HepG2 (cell line): Measurements from ENCODE around the gene NABP2. TPM values are rescaled to one million over a fixed set of nuclear protein-coding genes. Genes with fewer than 3 reads are reported as not detected.

Experiments used
- ATAC-seq: fragments of 200-7000 bp; cut with Tn5 transposase; 3 replicates; pipeline ENCODE4 v1.9.1; 2020; ENCODE audit warnings: mild to moderate bottlenecking, moderate library complexity
- BruUV-seq: library from RNA; stranded (reverse); fragments of 400-500 nt; replicated peaks from 2 replicates; lab custom pipeline; 2021; lab: Mats Ljungman, UMichigan
- CTCF ChIA-PET: fragments of 300-600 bp; formaldehyde crosslinking; extraction: SDS; loops from one replicate; lab custom pipeline; 2021; ENCODE audit warnings: low total read pairs, inconsistent platforms, low intra/inter-chr PET ratio; lab: Yijun Ruan, JAX
- POLR2A ChIA-PET: fragments of 350-600 bp; sonication (Branson Sonifier 250); formaldehyde crosslinking; loops from one replicate; lab custom pipeline; 2020; ENCODE audit warnings: antibody characterized with exemption, inconsistent platforms; lab: Yijun Ruan, JAX
- DNase-seq: peaks from one replicate; pipeline ENCODE4 v3.0.0-alpha.2; 2015; ENCODE audit warnings: low spot score
- FAIRE-seq: peaks from 3 replicates; lab custom pipeline; 2011; peaks lifted over from hg19 to GRCh38; lab: Jason Lieb, UNC
- H2AFZ ChIP-seq: one replicate; pipeline ENCODE4 v1.6.1; 2011; ENCODE audit warnings: low read length, inconsistent platforms
- H3K27ac ChIP-seq: fragments of 300-600 bp; 3 replicates; pipeline ENCODE4 v1.8.0; 2011; ENCODE audit warnings: mixed run types, mild to moderate bottlenecking, mixed read lengths, low read length, inconsistent platforms; ENCODE audit not compliant: insufficient read depth; ENCODE audit errors: extremely low read length
- H3K27me3 ChIP-seq, 2 experiments: fragments of 200-600 bp in 1 of 2; 2 replicates in 1 of 2; 3 replicates in 1 of 2; pipeline versions ENCODE4 v1.6.0 to v1.8.0; 2011; ENCODE audit warnings: low read length in 2 of 2, mild to moderate bottlenecking in 2 of 2, moderate library complexity in 2 of 2, inconsistent platforms in 1 of 2; ENCODE audit not compliant: insufficient read depth in 2 of 2, control insufficient read depth in 1 of 2
- H3K36me3 ChIP-seq, 2 experiments: fragments of 200-600 bp in 1 of 2; replicated peaks in 1 of 2; 2 replicates in 1 of 2; 3 replicates in 1 of 2; pipeline versions ENCODE4 v1.5.1 to v1.8.0; 2011; ENCODE audit warnings: low read length in 2 of 2, inconsistent platforms in 1 of 2; ENCODE audit not compliant: insufficient read depth in 2 of 2, control insufficient read depth in 1 of 2
- H3K4me1 ChIP-seq: 2 replicates; pipeline ENCODE4 v1.5.1; 2012; ENCODE audit warnings: low read length, inconsistent platforms; ENCODE audit not compliant: insufficient read depth
- H3K4me2 ChIP-seq: 2 replicates; pipeline ENCODE4 v1.6.0; 2011; ENCODE audit warnings: low read depth, low read length, inconsistent platforms
- H3K4me3 ChIP-seq, 3 experiments: fragments of 200-600 bp in 1 of 3; sonication (generic), shearing (Covaris generic) in 1 of 3; replicated peaks in 1 of 3; 2 replicates each; pipeline ENCODE4 v1.5.1; 2011 to 2016; ENCODE audit warnings: low read length in 3 of 3, inconsistent platforms in 2 of 3, low read depth in 2 of 3, mild to moderate bottlenecking in 2 of 3, control low read depth in 1 of 3, mixed read lengths in 1 of 3; ENCODE audit not compliant: insufficient read depth in 1 of 3
- H3K79me2 ChIP-seq: one replicate; pipeline ENCODE4 v1.6.1; 2011; ENCODE audit warnings: low read length, inconsistent platforms; ENCODE audit not compliant: insufficient read depth
- H3K9ac ChIP-seq: 2 replicates; pipeline ENCODE4 v1.6.0; 2011; ENCODE audit warnings: mild to moderate bottlenecking, low read depth, low read length, inconsistent platforms; ENCODE audit not compliant: insufficient read depth
- H3K9me3 ChIP-seq: 2 replicates; pipeline ENCODE4 v1.5.1; 2012; ENCODE audit warnings: mild to moderate bottlenecking, low read length
- H4K20me1 ChIP-seq: 2 replicates; pipeline ENCODE4 v1.6.0; 2011; ENCODE audit warnings: inconsistent platforms, mild to moderate bottlenecking, low read length, moderate library complexity; ENCODE audit not compliant: insufficient read depth
- DPF2 ChIP-seq: sonication (generic); formaldehyde crosslinking; IDR thresholded peaks from 2 replicates; pipeline ENCODE4 v1.4.0; 2020; ENCODE audit warnings: mild to moderate bottlenecking, low read depth, missing genetic modification reagents, borderline replicate concordance
- EHMT2 ChIP-seq: fragments of 200-600 bp; sonication (generic); IDR thresholded peaks from 2 replicates; pipeline ENCODE4 v1.7.0; 2017; ENCODE audit warnings: antibody characterized with exemption, low read depth, low read length, borderline replicate concordance
- GABPA ChIP-seq, 2 experiments: IDR thresholded peaks; 2 replicates each; pipeline ENCODE4 v1.6.1; 2011 to 2016; ENCODE audit warnings: low read depth in 2 of 2, low read length in 1 of 2, missing biosample characterization in 1 of 2, missing genetic modification characterization in 1 of 2
- HCFC1 ChIP-seq: fragments of 150-350 bp; IDR thresholded peaks from 2 replicates; pipeline ENCODE4 v1.6.1; 2014; ENCODE audit warnings: low read depth, low read length
- HOXA5 ChIP-seq: sonication (generic); formaldehyde crosslinking; IDR thresholded peaks from 2 replicates; pipeline ENCODE4 v1.4.0; 2020; ENCODE audit warnings: missing genetic modification reagents
- KAT8 ChIP-seq: IDR thresholded peaks from 2 replicates; pipeline ENCODE4 v1.6.1; 2016; ENCODE audit warnings: missing genetic modification reagents, missing compliant biosample characterization
- MEF2D ChIP-seq: sonication (generic); formaldehyde crosslinking; IDR thresholded peaks from 2 replicates; pipeline ENCODE4 v1.5.1; 2020; ENCODE audit warnings: mild to moderate bottlenecking, missing genetic modification reagents
- REL ChIP-seq: sonication (generic); formaldehyde crosslinking; conservative IDR thresholded peaks from 2 replicates; pipeline ENCODE4 v1.8.0; 2022; ENCODE audit warnings: mild to moderate bottlenecking, missing genetic modification reagents, moderate library complexity
- SAP130 ChIP-seq: IDR thresholded peaks from 2 replicates; pipeline ENCODE4 v1.6.1; 2016; ENCODE audit warnings: low read depth
- SSRP1 ChIP-seq: IDR thresholded peaks from 2 replicates; pipeline ENCODE4 v1.6.1; 2016; ENCODE audit warnings: control low read depth
- STAG1 ChIP-seq: sonication (generic); formaldehyde crosslinking; IDR thresholded peaks from 2 replicates; pipeline ENCODE4 v1.4.0; 2020; ENCODE audit warnings: missing genetic modification reagents
- TGIF2 ChIP-seq: IDR thresholded peaks from 2 replicates; pipeline ENCODE4 v1.6.1; 2016; ENCODE audit warnings: control low read depth, missing compliant biosample characterization
- THAP11 ChIP-seq: IDR thresholded peaks from 2 replicates; pipeline ENCODE4 v1.6.1; 2016; ENCODE audit warnings: missing biosample characterization, missing genetic modification reagents
- WIZ ChIP-seq: sonication (generic); formaldehyde crosslinking; IDR thresholded peaks from 2 replicates; pipeline ENCODE4 v1.5.1; 2020; ENCODE audit warnings: mild to moderate bottlenecking, missing genetic modification reagents
- ZNF546 ChIP-seq: sonication (generic); formaldehyde crosslinking; conservative IDR thresholded peaks from 2 replicates; pipeline ENCODE4 v1.8.1; 2023; ENCODE audit warnings: mild to moderate bottlenecking, missing genetic modification reagents
- ZNF557 ChIP-seq: sonication (generic); formaldehyde crosslinking; IDR thresholded peaks from 2 replicates; pipeline ENCODE4 v1.4.0; 2020; ENCODE audit warnings: missing genetic modification reagents
- WGBS: methylation state at CpG from one replicate; pipeline ENCODE4 v1.1.6; 2017; ENCODE audit warnings: low lambda C conversion rate; 5-methylcytosine and 5-hydroxymethylcytosine counted together
- in situ Hi-C: cut with HindIII; loops from 2 replicates; pipeline ENCODE4 v1.10.0; 2017; ENCODE audit warnings: low pct_unique_long_range_greater_than_20kb; ENCODE audit not compliant: extremely low pct_ligation_motif_present
- intact Hi-C: fragments of 100-400 bp; cut with micrococcal nuclease; formaldehyde crosslinking; loops from one replicate; pipeline ENCODE4 v1.10.0; 2022; ENCODE audit not compliant: unreplicated experiment
- polyA plus RNA-seq, 8 experiments: library from polyadenylated mRNA; depleted of rRNA in 3 of 8; stranded (reverse) in 7 of 8; unstranded in 1 of 8; fragments of >200 nt; fragmentation: Illumina TruSeq in 4 of 8; extraction: Trizol in 4 of 8; gene quantifications; 2 replicates each; pipeline versions ENCODE4 v1.2.1 to v1.2.3, GENCODE V29; 2011 to 2016; ENCODE audit warnings: low read depth in 4 of 8, missing spikeins in 1 of 8, mixed read lengths in 1 of 8; ENCODE audit not compliant: insufficient read depth in 1 of 8
- total RNA-seq, 5 experiments: library from RNA; depleted of rRNA; stranded (reverse); fragments of >200 nt; fragmentation: Illumina TruSeq; extraction: Trizol; gene quantifications; 2 replicates each; pipeline ENCODE4 v1.2.3, GENCODE V29; 2016; ENCODE audit warnings: low read depth in 1 of 5
- TF ChIP-seq, protein P1 (sequence below): IDR thresholded peaks from 2 replicates; pipeline ENCODE4 v1.6.1; 2016

Gene NABP2
- total and polyA plus RNA-seq, 2 of the 13 experiments (the other 11 are each of a cell fraction or from before 2014, with no cell fraction given) = 33.2 to 35.5 TPM

DNA sequence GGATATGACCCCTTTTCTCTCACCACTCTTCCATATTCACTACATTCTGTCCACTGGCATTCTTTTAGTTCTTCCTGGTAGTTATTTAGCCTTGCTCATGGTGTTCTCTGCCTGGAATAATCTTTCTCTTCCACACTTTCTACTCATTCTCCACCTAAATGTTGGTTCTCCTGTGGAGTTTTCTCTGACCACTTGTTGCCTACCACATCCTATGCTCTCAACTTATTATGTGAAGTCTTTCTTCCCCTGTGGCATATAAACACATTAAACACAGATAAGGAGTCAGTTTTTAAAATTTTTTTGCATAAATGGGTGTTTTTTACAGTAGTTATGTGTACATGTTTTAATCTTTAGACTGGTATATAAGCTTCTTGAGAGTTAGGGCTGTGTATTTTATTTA, 31.6 kb upstream of the NABP2 start:
- peaks cover 27% of the 10 kb centered on the region for H3K4me1 ChIP-seq
- no peaks in the 10 kb centered on the region; a peak in 1 of 5 replicates for H3K27me3 ChIP-seq
- no peak overlapping the region for H3K9ac ChIP-seq
- ChIA-PET CTCF (interaction anchor here (0.7 to 1.0 kb wide), 3 partner anchors 29 to 65 kb away, joined by 3 to 6 read pairs (median 4); partner anchors contain the start of genes ANKRD52, NABP2 and RNF41), POLR2A (interaction anchor here (1.1 kb wide), 1 partner anchor 123 kb away, joined by 3 read pairs; the partner anchor contains the start of gene CNPY2)
- FAIRE-seq (no peak), ATAC-seq (no peak), DNase-seq (no peak)
- intact Hi-C loops (loop anchor here (2.0 to 5.0 kb wide), 3 partner anchors 35 to 270 kb away; partner anchors contain the start of genes COQ10A and MYL6), in situ Hi-C loops (loop anchor here (5.0 to 10.0 kb wide), 2 partner anchors 65 to 272 kb away; partner anchors contain the start of genes ANKRD52 and SPRYD4)
- no peak overlapping the region for H3K4me2 ChIP-seq
- no peaks in the 10 kb centered on the region for H4K20me1 ChIP-seq
- no peaks in the 10 kb centered on the region for H3K36me3 ChIP-seq
- TF ChIP-seq HCFC1 (no peak), HOXA5 (CRISPR knock-in tag) (0 out of 2 replicates have a peak, but pooled peaks have one; percentile 41)
- H3K27ac ChIP-seq = no peak overlapping the region
- no TSS peak for BruUV-seq
- H3K79me2 ChIP-seq = peaks cover 13% of the 10 kb centered on the region
- H3K4me3 ChIP-seq = no peak overlapping the region
- no peaks in the 10 kb centered on the region for H3K9me3 ChIP-seq
- H2AFZ ChIP-seq = no peak overlapping the region

DNA sequence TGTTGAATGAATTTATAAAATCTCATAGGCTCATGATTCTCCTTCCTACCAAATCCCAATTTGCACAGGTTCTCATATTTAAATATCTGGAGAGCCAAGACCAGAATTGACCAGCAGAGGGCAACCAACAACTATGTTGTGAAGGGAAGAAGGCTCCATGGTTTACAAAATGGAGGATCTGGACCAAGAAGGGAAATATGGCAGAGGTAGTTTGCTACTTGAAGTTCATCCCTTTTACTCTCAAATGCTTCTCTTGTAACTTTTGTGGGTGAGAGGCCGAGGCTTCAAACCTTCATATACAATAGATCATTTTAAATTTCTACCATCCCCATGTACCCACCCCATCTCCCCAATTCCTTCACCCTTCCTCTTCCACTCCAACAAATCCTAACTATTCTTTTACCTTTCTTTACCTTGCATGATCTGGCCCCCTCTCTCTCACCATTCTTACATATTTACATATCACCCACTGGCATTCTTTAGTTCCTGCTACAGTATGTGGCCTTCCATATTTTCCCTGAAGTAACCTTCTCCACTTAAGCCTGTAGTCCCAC, 31.0 kb upstream of the NABP2 start:
- CTCF ChIA-PET = interaction anchor here (0.7 to 1.0 kb wide), 3 partner anchors 29 to 64 kb away, joined by 3 to 6 read pairs (median 4); partner anchors contain the start of genes ANKRD52, NABP2 and RNF41
- TF ChIP-seq ZNF546 (CRISPR knock-in tag) = no peak
- no peak for TF ChIP-seq DPF2 (CRISPR knock-in tag)
- peak; percentile 56; the same call in 1 of the 2 replicates for TF ChIP-seq EHMT2
- 0 out of 2 replicates have a peak, but pooled peaks have one; percentile 26 for TF ChIP-seq TGIF2 (CRISPR knock-in tag)
- no peak for TF ChIP-seq ZNF557 (CRISPR knock-in tag)
- no peak for TF ChIP-seq SSRP1
- TF ChIP-seq REL = no peak
- TF ChIP-seq, protein P1, sequence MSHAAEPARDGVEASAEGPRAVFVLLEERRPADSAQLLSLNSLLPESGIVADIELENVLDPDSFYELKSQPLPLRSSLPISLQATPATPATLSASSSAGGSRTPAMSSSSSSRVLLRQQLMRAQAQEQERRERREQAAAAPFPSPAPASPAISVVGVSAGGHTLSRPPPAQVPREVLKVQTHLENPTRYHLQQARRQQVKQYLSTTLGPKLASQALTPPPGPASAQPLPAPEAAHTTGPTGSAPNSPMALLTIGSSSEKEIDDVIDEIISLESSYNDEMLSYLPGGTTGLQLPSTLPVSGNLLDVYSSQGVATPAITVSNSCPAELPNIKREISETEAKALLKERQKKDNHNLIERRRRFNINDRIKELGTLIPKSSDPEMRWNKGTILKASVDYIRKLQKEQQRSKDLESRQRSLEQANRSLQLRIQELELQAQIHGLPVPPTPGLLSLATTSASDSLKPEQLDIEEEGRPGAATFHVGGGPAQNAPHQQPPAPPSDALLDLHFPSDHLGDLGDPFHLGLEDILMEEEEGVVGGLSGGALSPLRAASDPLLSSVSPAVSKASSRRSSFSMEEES (CRISPR knock-in tag) = no peak
- TF ChIP-seq GABPA (IDR thresholded peaks at IDR 0.05; ENCODE audit: low read depth, low read length) = no peak
- TF ChIP-seq GABPA (CRISPR knock-in tag; IDR thresholded peaks at IDR 0.05; ENCODE audit: low read depth) = peak; percentile 25; the same call in 1 of the 2 replicates
- peak; percentile 24; the same call in 1 of the 2 replicates for TF ChIP-seq MEF2D (CRISPR knock-in tag)
- TF ChIP-seq THAP11 = peak; percentile 19; the same call in 1 of the 2 replicates
- peak; percentile 88 for TF ChIP-seq STAG1
- TF ChIP-seq KAT8 (CRISPR knock-in tag) = peak; percentile 84
- TF ChIP-seq SAP130 (CRISPR knock-in tag) = 0 out of 2 replicates have a peak, but pooled peaks have one; percentile 39
- TF ChIP-seq WIZ (CRISPR knock-in tag) = 0 out of 2 replicates have a peak, but pooled peaks have one; percentile 24

More for the DNA sequence above, 31.0 kb upstream of the NABP2 start:
- H3K4me2 ChIP-seq = peak overlapping the region; percentile 19; the same call in 1 of the 2 replicates
- no peak overlapping the region for H2AFZ ChIP-seq
- no peak overlapping the region for H3K27ac ChIP-seq
- H3K4me1 ChIP-seq = peaks cover 22% of the 10 kb centered on the region
- H4K20me1 ChIP-seq = no peaks in the 10 kb centered on the region
- peaks cover 8% of the 10 kb centered on the region for H3K79me2 ChIP-seq
- WGBS = 6% methylated on average over 1 of the region's 1 CpG
- H3K9me3 ChIP-seq = no peaks in the 10 kb centered on the region
- intact Hi-C loops = loop anchor here (1.0 to 5.0 kb wide), 5 partner anchors 31 to 269 kb away; partner anchors contain the start of genes ANKRD52, COQ10A, MYL6 and NABP2
- no peak overlapping the region for H3K9ac ChIP-seq
- no peaks in the 10 kb centered on the region; a peak in 1 of 5 replicates for H3K27me3 ChIP-seq
- in situ Hi-C loops = loop anchor here (5.0 to 10.0 kb wide), 2 partner anchors 64 to 272 kb away; partner anchors contain the start of genes ANKRD52 and SPRYD4
- DNase-seq = peak; percentile 84
- H3K4me3 ChIP-seq = no peak overlapping the region; a peak in 1 of 6 replicates
- no peaks in the 10 kb centered on the region for H3K36me3 ChIP-seq
- POLR2A ChIA-PET = interaction anchor here (0.9 kb wide), 1 partner anchor 28 kb away, joined by 3 read pairs; the partner anchor contains the start of gene RNF41
- no TSS peak for BruUV-seq
- no peak for ATAC-seq
- peak; percentile 72 for FAIRE-seq
